K562 (cell line): ENCODE results near the gene TMEM132C. TPM values are rescaled to one million over a fixed set of nuclear protein-coding genes. Genes with fewer than 3 reads are reported as not detected.

Source experiments
- ATAC-seq: fragments of 200-7000 bp; cut with Tn5 transposase; 3 replicates; pipeline ENCODE4 v1.9.1; 2020; ENCODE audit warnings: moderate library complexity
- BruUV-seq: library from RNA; stranded (reverse); fragments of 400-500 nt; replicated peaks from 2 replicates; lab custom pipeline; 2021; lab: Mats Ljungman, UMichigan
- CTCF ChIA-PET: fragments of 300-600 bp; formaldehyde crosslinking; extraction: SDS; loops from one replicate; lab custom pipeline; 2021; ENCODE audit warnings: low intra/inter-chr PET ratio; lab: Yijun Ruan, JAX
- POLR2A ChIA-PET: fragments of 300-600, 350-650 bp; sonication (Branson Sonifier 250); formaldehyde crosslinking; extraction: SDS; loops from one replicate; lab custom pipeline; 2021; ENCODE audit warnings: antibody characterized with exemption, inconsistent platforms; lab: Yijun Ruan, JAX
- DNase-seq, 4 experiments: peaks; one replicate each; pipeline versions ENCODE4 v3.0.0 to v3.0.0-alpha.2; 2011 to 2018; ENCODE audit warnings: low spot score in 3 of 4, mixed read lengths in 3 of 4; ENCODE audit errors: extremely low read depth in 1 of 4
- FAIRE-seq: peaks from 2 replicates; lab custom pipeline; 2011; peaks lifted over from hg19 to GRCh38; lab: Jason Lieb, UNC
- H2AFZ ChIP-seq: 2 replicates; pipeline ENCODE4 v1.6.0; 2011; ENCODE audit warnings: low read depth, low read length, control low read depth, inconsistent platforms
- H3K27ac ChIP-seq: fragments of 200-600 bp; 3 replicates; pipeline ENCODE4 v1.8.0; 2011; ENCODE audit warnings: low read depth, mild to moderate bottlenecking, control low read depth, inconsistent platforms, low read length, moderate library complexity, mixed read lengths; ENCODE audit errors: extremely low read depth
- H3K27me3 ChIP-seq, 2 experiments: fragments of 300-600 bp in 1 of 2; 2 replicates in 1 of 2; 3 replicates in 1 of 2; pipeline versions ENCODE4 v1.6.0 to v1.8.0; 2011; ENCODE audit warnings: inconsistent platforms in 2 of 2, low read length in 2 of 2, mild to moderate bottlenecking in 1 of 2, mixed read lengths in 1 of 2, moderate library complexity in 1 of 2; ENCODE audit not compliant: control insufficient read depth in 2 of 2, insufficient read depth in 2 of 2
- H3K36me3 ChIP-seq: fragments of 300-600 bp; 3 replicates; pipeline ENCODE4 v1.8.0; 2011; ENCODE audit warnings: mild to moderate bottlenecking, low read length, inconsistent platforms; ENCODE audit not compliant: control insufficient read depth, insufficient read depth
- H3K4me1 ChIP-seq, 2 experiments: fragments of 200-600 bp in 1 of 2; replicated peaks in 1 of 2; 2 replicates in 1 of 2; 3 replicates in 1 of 2; pipeline versions ENCODE4 v1.5.1 to v1.8.0; 2011; ENCODE audit warnings: inconsistent platforms in 2 of 2, low read length in 2 of 2, mild to moderate bottlenecking in 1 of 2, mixed read lengths in 1 of 2, moderate library complexity in 1 of 2; ENCODE audit not compliant: control insufficient read depth in 2 of 2, insufficient read depth in 2 of 2
- H3K4me2 ChIP-seq: 2 replicates; pipeline ENCODE4 v1.6.1; 2011; ENCODE audit warnings: low read length, control low read depth, inconsistent platforms, mixed read lengths; ENCODE audit not compliant: insufficient read depth
- H3K4me3 ChIP-seq: fragments of 200-600 bp; sonication (generic), shearing (Covaris generic); 2 replicates; pipeline ENCODE4 v1.5.1; 2016; ENCODE audit warnings: control low read depth, inconsistent platforms
- H3K79me2 ChIP-seq: fragments of 200-600 bp; 3 replicates; pipeline ENCODE4 v1.8.0; 2011; ENCODE audit warnings: low read length, inconsistent platforms; ENCODE audit not compliant: control insufficient read depth, insufficient read depth
- H3K9ac ChIP-seq, 2 experiments: 2 replicates each; pipeline versions ENCODE4 v1.6.0 to v1.6.1; 2011; ENCODE audit warnings: low read depth in 2 of 2, low read length in 2 of 2, control low read depth in 1 of 2, inconsistent platforms in 1 of 2, mild to moderate bottlenecking in 1 of 2, mixed read lengths in 1 of 2; ENCODE audit not compliant: insufficient read depth in 1 of 2
- H3K9me1 ChIP-seq: one replicate; pipeline ENCODE4 v1.6.0; 2011; ENCODE audit warnings: inconsistent platforms, mild to moderate bottlenecking, low read length, moderate library complexity; ENCODE audit not compliant: control insufficient read depth, insufficient read depth
- H3K9me3 ChIP-seq: replicated peaks from 2 replicates; pipeline ENCODE4 v1.5.1; 2011; ENCODE audit warnings: low read depth, low read length, inconsistent platforms; ENCODE audit not compliant: control insufficient read depth, insufficient read depth
- H4K20me1 ChIP-seq: replicated peaks from 2 replicates; pipeline ENCODE4 v1.6.1; 2011; ENCODE audit warnings: low read length, inconsistent platforms, mixed read lengths; ENCODE audit not compliant: control insufficient read depth, insufficient read depth
- ARID1B ChIP-seq: fragments of 450-650 bp; IDR thresholded peaks from 2 replicates; pipeline ENCODE4 v1.6.1; 2016; ENCODE audit warnings: antibody characterized with exemption, mild to moderate bottlenecking, inconsistent platforms
- BACH1 ChIP-seq: fragments of 200-800 bp; sonication (Bioruptor generic); IDR thresholded peaks from 2 replicates; pipeline ENCODE4 v1.6.1; 2016; ENCODE audit warnings: missing genetic modification characterization, missing compliant biosample characterization
- GTF2F1 ChIP-seq: IDR thresholded peaks from 2 replicates; pipeline ENCODE4 v1.6.1; 2011; ENCODE audit warnings: low read depth, low read length, improper control_type of control experiment
- HBP1 ChIP-seq: fragments of 450-650 bp; formaldehyde crosslinking; IDR thresholded peaks from 2 replicates; pipeline ENCODE4 v1.4.0; 2022; ENCODE audit warnings: missing genetic modification characterization
- HDAC2 ChIP-seq: fragments of 450-650 bp; IDR thresholded peaks from 2 replicates; pipeline ENCODE4 v1.6.1; 2016; ENCODE audit warnings: mild to moderate bottlenecking
- OTX1 ChIP-seq: fragments of 450-650 bp; formaldehyde crosslinking; IDR thresholded peaks from 2 replicates; pipeline ENCODE4 v1.4.0; 2022; ENCODE audit warnings: mild to moderate bottlenecking
- RB1 ChIP-seq: fragments of 450-650 bp; IDR thresholded peaks from 2 replicates; pipeline ENCODE4 v1.6.1; 2017; ENCODE audit warnings: low read depth, mild to moderate bottlenecking
- RFX5 ChIP-seq: IDR thresholded peaks from 2 replicates; pipeline ENCODE4 v1.6.1; 2011; ENCODE audit warnings: low read depth, mild to moderate bottlenecking, improper control_type of control experiment, low read length
- ZBTB1 ChIP-seq: sonication (generic); formaldehyde crosslinking; IDR thresholded peaks from 2 replicates; pipeline ENCODE4 v1.8.1; 2023; ENCODE audit warnings: missing genetic modification reagents, low read depth, mild to moderate bottlenecking, borderline replicate concordance
- ZFP36 ChIP-seq: fragments of 150-350 bp; IDR thresholded peaks from 2 replicates; pipeline ENCODE4 v1.6.1; 2018; ENCODE audit warnings: low read length, low read depth; ENCODE audit not compliant: partially characterized antibody
- ZNF3 ChIP-seq: fragments of 250-450 bp; sonication (Bioruptor Pico); IDR thresholded peaks from 2 replicates; pipeline ENCODE4 v1.5.0; 2021; ENCODE audit warnings: mild to moderate bottlenecking, moderate library complexity
- ZNF431 ChIP-seq: sonication (generic); formaldehyde crosslinking; IDR thresholded peaks from 2 replicates; pipeline ENCODE4 v1.8.0; 2022; ENCODE audit warnings: mild to moderate bottlenecking, missing genetic modification reagents
- ZNF668 ChIP-seq: fragments of 250-450 bp; sonication (Bioruptor Pico); IDR thresholded peaks from 2 replicates; pipeline ENCODE4 v1.8.0; 2022; ENCODE audit warnings: mild to moderate bottlenecking, inconsistent platforms
- WGBS: fragments of 100-300 bp; shearing (Covaris generic); methylation state at CpG from one replicate; pipeline ENCODE4 v1.1.6; 2016; ENCODE audit warnings: low coverage, mixed read lengths; ENCODE audit not compliant: insufficient coverage; ENCODE audit errors: missing lambda C conversion rate; 5-methylcytosine and 5-hydroxymethylcytosine counted together
- in situ Hi-C: fragments of 300-500 bp; cut with MboI; formaldehyde crosslinking; loops from 4 replicates; pipeline ENCODE4 v1.15.0; 2018; ENCODE audit warnings: inconsistent platforms, mixed read lengths
- intact Hi-C: fragments of 100-400 bp; cut with micrococcal nuclease; formaldehyde crosslinking; loops from 2 replicates; pipeline ENCODE4 v1.14.2; 2022
- polyA plus RNA-seq, 8 experiments: library from polyadenylated mRNA; depleted of rRNA in 4 of 8; stranded (reverse) in 5 of 8; unstranded in 3 of 8; fragments of >200 nt; fragmentation: Nextera tagmentation in 2 of 8; fragmentation: Illumina TruSeq in 1 of 8; extraction: Ambion mirVana in 2 of 8; extraction: Trizol in 1 of 8; gene quantifications; 2 replicates each; pipeline versions ENCODE4 v1.2.1 to v1.2.3, GENCODE V29; 2011 to 2014; ENCODE audit warnings: inconsistent platforms in 1 of 8, missing spikeins in 1 of 8
- total RNA-seq, 7 experiments: library from RNA; depleted of rRNA in 6 of 7; stranded (reverse); fragments of >200 nt in 6 of 7; fragmentation: Illumina TruSeq in 2 of 7; extraction: Trizol in 2 of 7; gene quantifications; 2 replicates each; pipeline versions ENCODE4 v1.2.1 to v1.2.3, GENCODE V29; 2011 to 2021; ENCODE audit warnings: low replicate concordance in 1 of 7

The TMEM132C gene
- total and polyA plus RNA-seq, 9 of the 15 experiments (the other 6 are each of a cell fraction or from before 2014, with no cell fraction given) = not detected

GRCh38 chr12:128690641-128691040 is 423.7 kb downstream of the TMEM132C start:
- H3K27ac ChIP-seq = no peak overlapping the region
- FAIRE-seq = no peak
- H3K36me3 ChIP-seq = no peaks in the 10 kb centered on the region
- no peaks in the 10 kb centered on the region for H3K9me3 ChIP-seq
- no peak overlapping the region for H3K9ac ChIP-seq
- no peak overlapping the region for H3K4me2 ChIP-seq
- DNase-seq = no peak
- no peaks in the 10 kb centered on the region for H3K79me2 ChIP-seq
- no peak for ATAC-seq
- H3K4me3 ChIP-seq = no peak overlapping the region
- H3K27me3 ChIP-seq = peaks cover 0 to 21% of the 10 kb centered on the region in 2 experiments; a peak in 2 of 5 replicates
- BruUV-seq = no TSS peak
- POLR2A ChIA-PET = no interaction called here
- 0% methylated on average over 2 of the region's 2 CpGs for WGBS
- CTCF ChIA-PET = no interaction called here
- H3K9me1 ChIP-seq = no peaks in the 10 kb centered on the region
- in situ Hi-C loops (no loop called here), intact Hi-C loops (no loop called here)
- TF ChIP-seq ZBTB1 (CRISPR knock-in tag) (no peak), BACH1 (tag) (no peak), ZNF668 (CRISPR knock-in tag) (no peak), RB1 (no peak), HBP1 (CRISPR knock-in tag) (no peak), ZNF3 (no peak), RFX5 (no peak), ARID1B (no peak), HDAC2 (no peak), ZNF431 (no peak), OTX1 (no peak), ZFP36 (no peak), GTF2F1 (no peak)
- no peaks in the 10 kb centered on the region for H3K4me1 ChIP-seq
- no peaks in the 10 kb centered on the region; the same call in 1 of the 2 replicates for H4K20me1 ChIP-seq
- H2AFZ ChIP-seq = no peak overlapping the region
